Measurements from ENCODE around the gene OVOL1.

The OVOL1 gene

DNA sequence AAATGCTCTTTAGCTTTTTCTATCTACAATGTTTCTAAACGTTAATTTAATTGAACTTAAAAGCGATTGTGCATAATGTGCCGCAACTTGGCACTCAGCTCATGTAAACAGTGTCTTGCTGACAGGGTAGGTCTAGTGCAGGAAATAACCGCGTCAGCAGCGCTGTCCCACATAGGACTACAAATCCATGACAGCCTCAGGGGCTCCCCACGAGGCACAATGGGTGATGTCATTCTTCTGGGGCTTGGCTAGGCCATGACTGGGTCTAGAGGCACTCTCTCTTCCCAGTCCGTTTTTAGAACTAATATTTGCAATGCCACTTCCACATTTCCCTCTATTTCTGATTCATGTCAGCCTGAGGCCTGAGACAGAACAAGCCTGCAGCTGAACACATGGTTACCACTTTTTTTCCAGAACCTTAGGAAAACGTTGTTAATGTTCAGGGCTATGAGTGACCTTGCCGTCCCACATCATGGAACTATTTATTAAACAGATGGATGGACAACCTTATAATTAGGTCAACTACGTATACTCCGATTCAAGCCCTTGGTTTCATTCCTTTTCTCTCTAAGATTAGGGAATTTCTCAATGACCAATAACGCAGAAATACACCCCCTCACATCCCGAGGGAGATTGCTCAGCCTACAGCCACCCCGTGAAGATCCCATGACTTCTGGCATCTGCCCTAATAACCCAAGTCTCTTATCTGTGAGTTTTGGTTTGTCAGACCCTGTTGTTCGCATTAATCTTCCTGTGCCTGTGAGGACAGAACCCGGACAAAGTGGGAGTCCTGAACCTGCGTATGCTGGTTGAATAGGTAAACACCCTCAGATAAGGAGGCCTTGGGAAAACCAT is 27.5 kb downstream of the OVOL1 start:
- no peak for DNase-seq
- no peak overlapping the region for H3K4me3 ChIP-seq (ENCODE audit: control insufficient read depth in 1 of 7, extremely low read depth in 1 of 7, insufficient read depth in 4 of 7, low read depth in 2 of 7, low read length in 6 of 7)
- H3K27ac ChIP-seq (ENCODE audit: insufficient read depth in 1 of 2, low read depth in 1 of 2, low read length in 2 of 2, poor library complexity in 1 of 2, severe bottlenecking in 2 of 2), result no peak overlapping the region
- 85% methylated on average over 14 of the region's 18 CpGs for WGBS (ENCODE audit: insufficient coverage)
- H3K27me3 ChIP-seq (replicated peaks in 2 of 5; ENCODE audit: control insufficient read depth in 4 of 5, insufficient read depth in 5 of 5, low read length in 4 of 5), result no peaks in the 10 kb centered on the region
- no peaks in the 10 kb centered on the region for H3K36me3 ChIP-seq (ENCODE audit: control insufficient read depth in 4 of 4, insufficient read depth in 4 of 4, low read length in 3 of 4)
- ChIA-PET POLR2A (no interaction called here), CTCF (interaction anchor here (0.9 to 9.7 kb wide), 6 partner anchors 23 to 134 kb away, joined by 3 to 137 read pairs (median 4); partner anchors contain the start of gene AP5B1)
- peaks cover 3 to 10% (median 9%) of the 10 kb centered on the region in 4 experiments for H3K4me1 ChIP-seq (ENCODE audit: control extremely low read depth in 1 of 4, control insufficient read depth in 4 of 4, insufficient read depth in 4 of 4, low read length in 3 of 4)
- H3K9me3 ChIP-seq (ENCODE audit: control extremely low read depth in 1 of 5, control insufficient read depth in 4 of 5, insufficient read depth in 2 of 5, low read depth in 1 of 5, low read length in 4 of 5), result no peaks in the 10 kb centered on the region

DNA sequence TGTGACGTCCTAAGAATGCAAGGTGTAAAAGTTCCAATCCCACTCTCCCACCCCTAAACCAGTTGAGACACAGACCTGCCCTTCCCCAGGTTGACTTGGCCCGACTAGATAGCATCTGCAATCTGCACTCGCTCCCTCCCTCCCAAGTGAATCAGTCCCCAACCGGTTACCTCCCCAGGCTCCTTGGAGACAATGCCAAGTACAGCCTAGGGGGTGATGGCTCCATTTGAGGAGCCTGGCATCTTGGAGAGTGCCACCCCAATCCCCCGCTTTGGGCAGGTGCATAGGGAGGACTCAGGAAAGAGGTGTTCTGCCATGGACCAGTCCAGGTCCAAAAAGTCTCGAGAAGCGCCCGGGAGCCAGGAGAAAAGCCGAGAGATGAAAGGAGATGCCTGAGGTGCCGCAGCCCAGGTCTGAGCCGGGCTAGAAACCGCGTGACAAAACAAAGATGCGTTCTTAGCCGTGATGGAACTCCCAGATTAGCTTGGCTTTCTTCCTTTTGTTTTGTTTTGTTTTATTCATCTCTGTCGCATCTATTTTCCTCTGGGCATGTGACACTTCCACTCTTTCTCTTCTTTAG is 28.2 kb downstream of the OVOL1 start:
- no peaks in the 10 kb centered on the region for H3K36me3 ChIP-seq (ENCODE audit: control insufficient read depth in 4 of 4, insufficient read depth in 4 of 4, low read length in 3 of 4)
- DNase-seq, result no peak
- H3K4me3 ChIP-seq (ENCODE audit: control insufficient read depth in 1 of 7, extremely low read depth in 1 of 7, insufficient read depth in 4 of 7, low read depth in 2 of 7, low read length in 6 of 7), result no peak overlapping the region
- H3K4me1 ChIP-seq (ENCODE audit: control extremely low read depth in 1 of 4, control insufficient read depth in 4 of 4, insufficient read depth in 4 of 4, low read length in 3 of 4), result peaks cover 3 to 12% (median 10%) of the 10 kb centered on the region in 4 experiments
- POLR2A ChIA-PET, result no interaction called here
- 97% methylated on average over 14 of the region's 16 CpGs for WGBS (ENCODE audit: insufficient coverage)
- CTCF ChIA-PET, result interaction anchor here (1.0 to 9.7 kb wide), 4 partner anchors 23 to 44 kb away, joined by 4 to 137 read pairs (median 5); partner anchors contain the start of gene AP5B1
- no peaks in the 10 kb centered on the region for H3K9me3 ChIP-seq (ENCODE audit: control extremely low read depth in 1 of 5, control insufficient read depth in 4 of 5, insufficient read depth in 2 of 5, low read depth in 1 of 5, low read length in 4 of 5)
- no peak overlapping the region for H3K27ac ChIP-seq (ENCODE audit: insufficient read depth in 1 of 2, low read depth in 1 of 2, low read length in 2 of 2, poor library complexity in 1 of 2, severe bottlenecking in 2 of 2)
- H3K27me3 ChIP-seq (replicated peaks in 2 of 5; ENCODE audit: control insufficient read depth in 4 of 5, insufficient read depth in 5 of 5, low read length in 4 of 5), result no peaks in the 10 kb centered on the region

DNA sequence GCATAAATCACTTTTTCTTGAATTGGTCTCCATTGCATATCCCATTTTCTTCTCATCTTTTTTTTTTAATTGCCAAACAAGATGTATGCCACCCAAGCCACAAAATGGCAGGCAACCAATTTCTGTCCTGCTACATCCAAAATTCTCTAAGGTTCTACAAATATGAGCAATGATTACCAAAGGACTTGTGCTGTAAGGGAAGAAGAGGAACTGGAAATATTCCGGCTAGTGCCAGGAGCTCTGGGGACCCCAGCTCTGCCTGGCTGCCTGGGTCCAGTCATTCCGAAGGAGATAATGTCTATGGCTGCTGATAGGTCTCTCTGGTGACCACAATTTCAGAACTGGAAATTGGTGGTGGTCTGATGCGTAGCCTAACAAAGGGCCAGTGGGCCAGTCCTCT is 29.8 kb downstream of the OVOL1 start:
- 96% methylated on average over 3 of the region's 3 CpGs for WGBS (ENCODE audit: insufficient coverage)
- CTCF ChIA-PET, result interaction anchor here (1.1 to 9.7 kb wide), 13 partner anchors 9 to 191 kb away, joined by 3 to 137 read pairs (median 5); partner anchors contain the start of genes AP5B1 and KAT5
- Histone ChIP-seq H3K27ac (ENCODE audit: insufficient read depth in 1 of 2, low read depth in 1 of 2, low read length in 2 of 2, poor library complexity in 1 of 2, severe bottlenecking in 2 of 2) (no peak overlapping the region), H3K4me3 (ENCODE audit: control insufficient read depth in 1 of 7, extremely low read depth in 1 of 7, insufficient read depth in 4 of 7, low read depth in 2 of 7, low read length in 6 of 7) (no peak overlapping the region), H3K9me3 (ENCODE audit: control extremely low read depth in 1 of 5, control insufficient read depth in 4 of 5, insufficient read depth in 2 of 5, low read depth in 1 of 5, low read length in 4 of 5) (no peaks in the 10 kb centered on the region), H3K27me3 (replicated peaks in 2 of 5; ENCODE audit: control insufficient read depth in 4 of 5, insufficient read depth in 5 of 5, low read length in 4 of 5) (no peaks in the 10 kb centered on the region), H3K36me3 (ENCODE audit: control insufficient read depth in 4 of 4, insufficient read depth in 4 of 4, low read length in 3 of 4) (no peaks in the 10 kb centered on the region), H3K4me1 (ENCODE audit: control extremely low read depth in 1 of 4, control insufficient read depth in 4 of 4, insufficient read depth in 4 of 4, low read length in 3 of 4) (peaks cover 3 to 17% (median 15%) of the 10 kb centered on the region in 4 experiments)
- POLR2A ChIA-PET, result no interaction called here
- DNase-seq, result no peak

DNA sequence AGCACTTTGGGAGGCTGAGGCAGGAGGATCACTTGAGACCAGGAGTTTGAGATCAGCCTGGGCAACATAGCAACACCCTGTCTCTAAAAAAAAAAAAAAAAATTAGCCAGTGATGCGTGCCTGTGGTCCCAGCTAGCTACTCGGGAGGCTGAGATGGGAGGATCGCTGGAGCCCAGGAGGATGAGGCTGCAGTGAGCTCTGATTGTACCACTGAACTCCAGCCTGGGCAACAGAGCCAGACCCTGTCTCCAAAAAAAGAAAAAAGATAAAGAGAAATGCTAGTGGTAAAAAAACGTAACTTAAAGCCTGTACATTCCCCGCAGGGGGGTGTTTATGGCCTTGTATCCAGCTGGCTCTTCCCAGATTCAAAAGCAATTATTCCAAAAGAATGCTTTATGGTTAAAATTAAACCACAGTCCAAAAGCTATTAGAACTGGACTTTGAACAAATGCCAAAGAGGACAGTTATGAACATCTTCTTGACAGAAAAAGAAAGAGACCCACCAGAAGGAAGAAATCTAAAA is 30.5 kb downstream of the OVOL1 start:
- no peaks in the 10 kb centered on the region for H3K9me3 ChIP-seq (ENCODE audit: control extremely low read depth in 1 of 5, control insufficient read depth in 4 of 5, insufficient read depth in 2 of 5, low read depth in 1 of 5, low read length in 4 of 5)
- H3K36me3 ChIP-seq (ENCODE audit: control insufficient read depth in 4 of 4, insufficient read depth in 4 of 4, low read length in 3 of 4), result no peaks in the 10 kb centered on the region
- H3K27me3 ChIP-seq (replicated peaks in 2 of 5; ENCODE audit: control insufficient read depth in 4 of 5, insufficient read depth in 5 of 5, low read length in 4 of 5), result no peaks in the 10 kb centered on the region
- 96% methylated on average over 3 of the region's 5 CpGs for WGBS (ENCODE audit: insufficient coverage)
- peaks cover 3 to 17% (median 15%) of the 10 kb centered on the region in 4 experiments for H3K4me1 ChIP-seq (ENCODE audit: control extremely low read depth in 1 of 4, control insufficient read depth in 4 of 4, insufficient read depth in 4 of 4, low read length in 3 of 4)
- CTCF ChIA-PET, result interaction anchor here (1.0 to 9.7 kb wide), 15 partner anchors 10 to 191 kb away, joined by 3 to 137 read pairs (median 5); partner anchors contain the start of genes AP5B1 and KAT5
- DNase-seq, result peak in 1 of 3 donors; percentile 10
- POLR2A ChIA-PET, result no interaction called here
- peak overlapping the region in 1 of 2 experiments; percentile 62 for H3K27ac ChIP-seq (ENCODE audit: insufficient read depth in 1 of 2, low read depth in 1 of 2, low read length in 2 of 2, poor library complexity in 1 of 2, severe bottlenecking in 2 of 2)
- peak overlapping the region; percentile 50 to 89 (median 75) for H3K4me3 ChIP-seq (ENCODE audit: control insufficient read depth in 1 of 7, extremely low read depth in 1 of 7, insufficient read depth in 4 of 7, low read depth in 2 of 7, low read length in 6 of 7)

- H3K27ac ChIP-seq (ENCODE audit: insufficient read depth in 1 of 2, low read depth in 1 of 2, low read length in 2 of 2, poor library complexity in 1 of 2, severe bottlenecking in 2 of 2), result peak overlapping the region in 1 of 2 experiments; percentile 62
- ChIA-PET POLR2A (no interaction called here), CTCF (interaction anchor here (0.7 to 9.7 kb wide), 25 partner anchors 9 to 192 kb away, joined by 3 to 137 read pairs (median 5); partner anchors contain the start of genes AP5B1 and KAT5)
- H3K9me3 ChIP-seq (ENCODE audit: control extremely low read depth in 1 of 5, control insufficient read depth in 4 of 5, insufficient read depth in 2 of 5, low read depth in 1 of 5, low read length in 4 of 5), result no peaks in the 10 kb centered on the region
- H3K36me3 ChIP-seq (ENCODE audit: control insufficient read depth in 4 of 4, insufficient read depth in 4 of 4, low read length in 3 of 4), result no peaks in the 10 kb centered on the region
- peak; percentile 87 to 93 (median 92) for DNase-seq
- H3K27me3 ChIP-seq (replicated peaks in 2 of 5; ENCODE audit: control insufficient read depth in 4 of 5, insufficient read depth in 5 of 5, low read length in 4 of 5), result no peaks in the 10 kb centered on the region
- H3K4me1 ChIP-seq (ENCODE audit: control extremely low read depth in 1 of 4, control insufficient read depth in 4 of 4, insufficient read depth in 4 of 4, low read length in 3 of 4), result peaks cover 3 to 17% (median 15%) of the 10 kb centered on the region in 4 experiments
- 8% methylated on average over 72 of the region's 74 CpGs for WGBS (ENCODE audit: insufficient coverage)
- H3K4me3 ChIP-seq (ENCODE audit: control insufficient read depth in 1 of 7, extremely low read depth in 1 of 7, insufficient read depth in 4 of 7, low read depth in 2 of 7, low read length in 6 of 7), result peak overlapping the region; percentile 50 to 89 (median 75)
Observed at GRCh38 chr11:65817835-65818680, 31.2 kb downstream of the OVOL1 start.

DNA sequence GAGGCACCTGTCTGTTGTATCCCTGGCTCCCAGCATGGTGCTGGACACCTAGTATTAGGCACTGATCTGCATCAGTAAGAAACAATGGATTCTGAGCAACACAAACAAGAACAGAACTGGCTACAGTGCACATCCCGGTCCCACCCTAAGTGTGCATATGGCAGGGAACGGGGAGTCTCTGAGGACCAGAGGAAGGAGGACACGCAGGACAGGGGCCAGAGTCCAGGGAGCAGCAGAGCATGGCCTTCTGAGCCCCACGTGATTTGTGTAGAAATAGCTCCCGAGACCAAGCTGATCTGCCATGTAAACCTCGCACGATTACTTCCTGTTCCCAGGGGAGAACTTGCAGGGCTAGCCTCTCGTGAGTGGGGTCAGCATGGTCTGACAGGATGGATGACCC is 34.2 kb downstream of the OVOL1 start:
- Histone ChIP-seq H3K36me3 (ENCODE audit: control insufficient read depth in 4 of 4, insufficient read depth in 4 of 4, low read length in 3 of 4) (no peaks in the 10 kb centered on the region), H3K27ac (ENCODE audit: insufficient read depth in 1 of 2, low read depth in 1 of 2, low read length in 2 of 2, poor library complexity in 1 of 2, severe bottlenecking in 2 of 2) (no peak overlapping the region), H3K4me1 (ENCODE audit: control extremely low read depth in 1 of 4, control insufficient read depth in 4 of 4, insufficient read depth in 4 of 4, low read length in 3 of 4) (peaks cover 3 to 17% (median 15%) of the 10 kb centered on the region in 4 experiments), H3K27me3 (replicated peaks in 2 of 5; ENCODE audit: control insufficient read depth in 4 of 5, insufficient read depth in 5 of 5, low read length in 4 of 5) (no peaks in the 10 kb centered on the region), H3K4me3 (ENCODE audit: control insufficient read depth in 1 of 7, extremely low read depth in 1 of 7, insufficient read depth in 4 of 7, low read depth in 2 of 7, low read length in 6 of 7) (no peak overlapping the region), H3K9me3 (ENCODE audit: control extremely low read depth in 1 of 5, control insufficient read depth in 4 of 5, insufficient read depth in 2 of 5, low read depth in 1 of 5, low read length in 4 of 5) (no peaks in the 10 kb centered on the region)
- ChIA-PET POLR2A (interaction anchor here (0.7 kb wide), 1 partner anchor 57 kb away, joined by 5 read pairs; no protein-coding TSS in a partner anchor), CTCF (interaction anchor here (1.2 to 9.7 kb wide), 4 partner anchors 41 to 109 kb away, joined by 3 to 137 read pairs (median 24); partner anchors contain the start of genes AP5B1 and KAT5)
- DNase-seq, result no peak
- WGBS (ENCODE audit: insufficient coverage), result 82% methylated on average over 8 of the region's 8 CpGs
